NCI-H2171 treated with DMSO at 0.1 percent for 48 hours (cell line): ENCODE data around the gene MOBP.

Source experiments
- DNase-seq: peaks from one replicate; lab custom pipeline; 2025; lab: John Stamatoyannopoulos, UW

MOBP gene

DNA sequence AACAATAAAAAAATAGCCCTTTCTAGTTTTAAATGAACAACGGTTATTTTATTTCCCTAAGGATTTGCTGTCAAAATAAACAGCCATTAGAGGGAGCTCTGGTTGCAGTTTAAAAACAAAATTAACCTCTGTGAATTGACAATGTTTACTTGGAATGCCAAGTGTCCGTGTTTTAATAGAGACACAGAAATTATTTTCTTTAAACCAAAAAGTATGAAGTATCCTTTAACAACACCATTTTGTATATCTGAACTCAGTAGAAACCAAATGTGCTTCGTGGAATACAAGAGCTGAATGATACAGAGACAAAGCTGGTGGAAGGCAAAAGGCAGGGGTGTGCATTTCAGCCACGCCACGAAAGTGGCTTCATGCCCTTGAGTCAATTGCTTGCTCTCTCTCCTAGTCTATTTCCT is 74.4 kb downstream of the MOBP start:
- peak; percentile 2 for DNase-seq

DNA sequence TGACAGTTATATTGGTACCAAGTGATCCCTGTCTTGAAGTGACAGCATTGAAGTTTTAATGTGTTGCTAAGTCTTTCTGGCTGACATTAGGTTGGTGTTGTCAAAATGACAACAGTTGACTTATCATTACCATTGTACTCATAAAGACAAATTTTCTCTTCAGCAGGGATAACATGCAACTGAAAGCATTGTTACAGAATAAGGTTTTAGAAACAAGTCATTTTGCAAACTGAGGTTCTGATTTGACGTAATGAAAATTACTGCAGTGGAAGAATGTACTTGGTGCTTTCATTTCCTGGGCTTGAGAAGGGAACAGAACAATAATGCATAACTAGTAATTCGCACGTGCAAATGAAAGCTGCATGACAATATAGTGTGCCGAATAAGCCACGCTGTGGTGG is 75.1 kb downstream of the MOBP start:
- no peak for DNase-seq

DNA sequence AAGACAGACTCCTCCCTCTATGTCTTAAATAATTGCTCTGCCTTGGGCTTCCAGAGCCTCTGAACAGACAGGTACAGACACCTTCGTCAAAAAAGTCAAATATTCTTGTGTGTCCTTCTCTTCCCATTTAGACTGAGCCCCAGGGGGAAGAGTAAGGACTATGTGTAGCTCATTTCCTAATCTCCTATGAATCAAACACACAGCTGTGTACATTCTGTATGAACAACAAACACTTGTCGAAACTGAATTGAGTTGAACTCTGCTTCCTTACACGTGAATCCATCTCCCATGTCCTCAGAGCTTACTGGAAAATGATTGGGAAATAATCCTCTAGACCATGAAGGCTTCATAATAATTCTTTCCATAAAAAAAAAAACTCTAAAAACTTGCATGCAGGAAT is 80.8 kb downstream of the MOBP start:
- DNase-seq = no peak

DNA sequence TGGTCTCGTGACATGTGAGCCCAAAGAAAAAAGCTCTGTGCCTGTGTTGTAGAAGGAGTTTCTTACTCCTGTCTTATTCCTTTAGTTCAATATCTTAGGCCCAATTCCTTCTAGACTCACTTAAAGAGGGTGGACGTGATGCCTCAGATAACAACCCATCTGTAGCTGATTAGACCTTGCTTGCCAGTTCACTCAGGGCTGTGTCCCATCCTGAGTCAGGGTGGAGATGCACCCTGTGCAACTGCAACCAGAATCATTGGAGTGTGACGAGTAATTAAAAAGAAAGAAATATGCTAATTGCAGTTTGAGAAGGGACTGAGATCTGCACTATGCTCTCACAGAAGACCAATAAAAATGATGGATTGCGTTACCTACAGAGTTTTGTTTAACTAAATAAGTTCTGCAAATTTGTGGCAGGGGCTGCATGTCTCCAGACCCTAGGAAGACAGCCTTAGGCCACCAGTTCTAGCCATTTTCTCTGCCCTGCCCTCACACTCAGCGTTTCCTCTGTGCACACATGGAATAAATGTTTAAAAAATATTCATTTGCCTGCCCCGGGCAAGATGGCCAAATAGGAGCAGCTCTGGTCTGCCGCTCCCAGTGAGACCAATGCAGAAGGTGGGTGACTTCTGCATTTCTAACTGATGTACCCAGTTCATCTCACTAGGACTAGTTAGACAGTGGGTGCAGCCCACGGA is 83.0 kb downstream of the MOBP start:
- DNase-seq = no peak
